Uterine smooth muscle cell (primary cell): ENCODE data around the gene IMMT. TPM values are rescaled to one million over a fixed set of nuclear protein-coding genes. Genes with fewer than 3 reads are reported as not detected.

Experiments
- total RNA-seq: library from RNA; depleted of rRNA; stranded (reverse); fragments of >200 nt; gene quantifications from 2 replicates; pipeline ENCODE4 v1.2.3, GENCODE V29; 2014

IMMT gene
- 56.9 and 66.6 TPM in 2 replicates for total RNA-seq

GRCh38 chr2:86195055-86195807, at the start of gene IMMT:
TSS of gene IMMT (minus strand) at chr2:86195462. CDS start at chr2:86195382, 80 bp downstream.

GRCh38 chr2:86105969-86106945, 89.0 kb downstream of the IMMT start, which contains the start of gene PTCD3:
TSS of gene PTCD3 (plus strand) at chr2:86106235. CDS start at chr2:86106248, 13 bp downstream.

GRCh38 chr2:86105252-86105968, 89.9 kb downstream of the IMMT start, which contains the start of gene POLR1A:
TSS of gene POLR1A (minus strand) at chr2:86105886. CDS start at chr2:86105776, 110 bp downstream.

Other genes starting within 250 kb of the IMMT start
- gene POLR1A, start 89.6 kb downstream of the IMMT start, total RNA-seq = 17.2 and 24.3 TPM in 2 replicates
- 93.4 and 109 TPM in 2 replicates for gene PTCD3, start 89.2 kb downstream of the IMMT start, total RNA-seq
- 39.5 and 61.8 TPM in 2 replicates for gene MRPL35, start 4.0 kb upstream of the IMMT start, total RNA-seq
- 0.11 and 0.12 TPM in 2 replicates for gene REEP1, start 142.2 kb upstream of the IMMT start, total RNA-seq
- 21.4 and 24.9 TPM in 2 replicates for gene KDM3A, start 245.9 kb upstream of the IMMT start, total RNA-seq